ENCODE measurements around the gene INPPL1.

GRCh38 chr11:72257570-72257969 is 33.0 kb downstream of the INPPL1 start:
- TF ChIP-seq ARNTL (CRISPR knock-in tag; IDR thresholded peaks at IDR 0.05; ENCODE audit: borderline replicate concordance, low read depth): no peak
- no peak for TF ChIP-seq RARB (CRISPR knock-in tag; IDR thresholded peaks at IDR 0.05)
- TF ChIP-seq TSHZ2 (CRISPR knock-in tag; IDR thresholded peaks at IDR 0.05): no peak
- no peak for TF ChIP-seq PATZ1 (CRISPR knock-in tag; IDR thresholded peaks at IDR 0.05; ENCODE audit: borderline replicate concordance)
